HG03460 (cell line): Measurements from ENCODE around the gene CDK10.
A peak's percentile ranks its signal among the peaks of the same experiment; 100 is the strongest.
"Not testable (repeated sequence)": the region's sequence is repeated elsewhere in the genome, so short reads cannot be mapped to it uniquely, and the experiment has no call there.

Experiments used
- ATAC-seq: cut with Tn5 transposase; IDR thresholded peaks from one replicate; pipeline ENCODE4 v1.9.1; 2021; ENCODE audit not compliant: unreplicated experiment

Gene CDK10

GRCh38 chr16:89695086-89695874, 8.8 kb downstream of the CDK10 start:
- ATAC-seq, result no peak

GRCh38 chr16:89695875-89696669, 9.6 kb downstream of the CDK10 start:
- ATAC-seq, result no peak

GRCh38 chr16:89696670-89697128, 10.2 kb downstream of the CDK10 start:
- no peak for ATAC-seq

- ATAC-seq, result no peak
Measured at GRCh38 chr16:89697161-89697615, 10.7 kb downstream of the CDK10 start.

- ATAC-seq, result no peak
Measured at GRCh38 chr16:89697616-89698331, 11.3 kb downstream of the CDK10 start.

GRCh38 chr16:89698717-89699116, 12.2 kb downstream of the CDK10 start:
- not testable (repeated sequence) for ATAC-seq

- not testable (repeated sequence) for ATAC-seq
Measured at GRCh38 chr16:89699629-89700099, 13.2 kb downstream of the CDK10 start.

- no peak for ATAC-seq
Measured at GRCh38 chr16:89700100-89700648, 13.7 kb downstream of the CDK10 start.

- ATAC-seq, result no peak
Measured at GRCh38 chr16:89700649-89701424, 14.3 kb downstream of the CDK10 start.

GRCh38 chr16:89701425-89702406, 15.2 kb downstream of the CDK10 start, which contains the start of gene SPATA2L:
SPATA2L (minus strand) TSS chr16:89701705; CDS start chr16:89701232, 473 bp downstream.
- peak; percentile 53 for ATAC-seq

- ATAC-seq, result no peak
Measured at GRCh38 chr16:89704281-89704680, 17.8 kb downstream of the CDK10 start.

GRCh38 chr16:89705006-89705405, 18.5 kb downstream of the CDK10 start:
- no peak for ATAC-seq

- ATAC-seq, result no peak
Measured at GRCh38 chr16:89706518-89707260, 20.2 kb downstream of the CDK10 start.

GRCh38 chr16:89707695-89708094, 21.2 kb downstream of the CDK10 start:
- ATAC-seq, result no peak

GRCh38 chr16:89708481-89708931, 22.0 kb downstream of the CDK10 start:
- no peak for ATAC-seq

GRCh38 chr16:89709166-89709565, 22.7 kb downstream of the CDK10 start:
- ATAC-seq, result no peak

- ATAC-seq, result no peak
Measured at GRCh38 chr16:89709716-89710432, 23.4 kb downstream of the CDK10 start.
